ENCODE measurements around the gene C10orf62.
"Not testable (repeated sequence)": the region's sequence is repeated elsewhere in the genome, so short reads cannot be mapped to it uniquely, and the experiment has no call there.

Gene C10orf62

DNA sequence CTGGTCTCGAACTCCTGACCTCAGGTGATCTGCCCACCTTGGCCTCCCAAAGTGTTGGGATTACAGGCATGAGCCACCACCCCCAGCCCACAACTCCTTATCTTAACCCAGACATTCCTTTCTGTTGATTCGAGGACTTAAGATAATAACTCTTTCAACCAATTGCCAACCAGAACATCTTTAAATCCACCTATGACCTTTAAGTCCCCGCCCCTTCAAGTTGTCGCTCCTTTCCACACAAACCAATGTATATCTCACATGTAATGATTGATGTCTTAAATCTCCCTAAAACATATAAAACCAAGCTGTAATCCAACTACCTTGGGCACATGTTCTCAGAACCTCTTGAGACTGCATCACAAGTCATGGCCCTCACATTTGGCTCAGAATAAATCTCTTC lies 24.7 kb upstream of the C10orf62 start:
- no peak for DNase-seq (ENCODE audit: low read depth in 1 of 2, low spot score in 1 of 2)

DNA sequence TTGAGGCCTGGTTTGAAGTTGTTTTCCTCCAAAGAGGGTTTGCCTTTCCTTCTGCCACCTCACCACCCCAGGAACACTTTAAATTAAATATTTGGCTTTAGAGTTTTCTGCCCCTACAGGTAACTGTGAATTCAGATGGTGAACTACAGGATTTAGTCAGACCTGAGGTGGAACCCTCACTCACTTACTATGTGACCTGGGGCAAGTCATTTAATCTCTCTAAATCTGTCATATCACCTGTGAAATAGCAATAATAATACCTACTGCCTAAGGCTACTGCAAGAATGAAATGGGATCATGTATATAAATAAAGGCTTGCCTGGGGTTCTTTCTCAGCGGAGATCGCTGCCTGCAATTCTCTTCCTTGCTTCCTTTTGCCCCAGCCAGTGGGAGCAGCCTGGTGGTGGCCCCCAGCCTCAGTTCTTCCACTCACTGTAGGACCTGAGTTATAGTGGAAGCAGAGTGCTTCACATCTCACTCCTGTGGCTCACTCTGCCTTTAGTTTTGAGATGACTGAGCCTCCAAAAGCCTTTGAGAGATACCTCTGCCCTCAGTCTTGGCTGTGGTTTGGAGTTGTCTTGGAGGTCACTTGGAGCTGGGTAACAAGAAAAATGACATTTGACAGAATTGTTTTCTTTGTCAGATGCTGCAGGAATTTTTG lies 23.1 kb upstream of the C10orf62 start:
- no peak for DNase-seq (ENCODE audit: low read depth in 1 of 2, low spot score in 1 of 2)

DNA sequence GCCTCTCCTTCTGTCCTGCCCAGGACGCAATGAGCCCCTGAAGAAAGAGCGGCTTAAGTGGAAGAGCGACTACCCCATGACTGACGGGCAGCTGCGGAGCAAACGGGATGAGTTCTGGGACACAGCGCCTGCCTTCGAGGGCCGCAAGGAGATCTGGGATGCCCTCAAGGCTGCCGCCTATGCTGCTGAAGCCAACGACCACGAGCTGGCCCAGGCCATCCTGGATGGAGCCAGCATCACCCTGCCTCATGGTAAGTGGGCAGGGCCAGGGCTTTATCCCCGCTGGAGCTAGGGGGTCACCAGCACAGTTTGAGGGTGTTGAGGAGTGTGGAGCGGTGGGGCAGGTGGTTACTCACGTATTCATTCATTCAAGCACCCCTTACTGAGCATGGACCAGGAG lies 21.6 kb upstream of the C10orf62 start:
- no peak for DNase-seq (ENCODE audit: low read depth in 1 of 2, low spot score in 1 of 2)

DNA sequence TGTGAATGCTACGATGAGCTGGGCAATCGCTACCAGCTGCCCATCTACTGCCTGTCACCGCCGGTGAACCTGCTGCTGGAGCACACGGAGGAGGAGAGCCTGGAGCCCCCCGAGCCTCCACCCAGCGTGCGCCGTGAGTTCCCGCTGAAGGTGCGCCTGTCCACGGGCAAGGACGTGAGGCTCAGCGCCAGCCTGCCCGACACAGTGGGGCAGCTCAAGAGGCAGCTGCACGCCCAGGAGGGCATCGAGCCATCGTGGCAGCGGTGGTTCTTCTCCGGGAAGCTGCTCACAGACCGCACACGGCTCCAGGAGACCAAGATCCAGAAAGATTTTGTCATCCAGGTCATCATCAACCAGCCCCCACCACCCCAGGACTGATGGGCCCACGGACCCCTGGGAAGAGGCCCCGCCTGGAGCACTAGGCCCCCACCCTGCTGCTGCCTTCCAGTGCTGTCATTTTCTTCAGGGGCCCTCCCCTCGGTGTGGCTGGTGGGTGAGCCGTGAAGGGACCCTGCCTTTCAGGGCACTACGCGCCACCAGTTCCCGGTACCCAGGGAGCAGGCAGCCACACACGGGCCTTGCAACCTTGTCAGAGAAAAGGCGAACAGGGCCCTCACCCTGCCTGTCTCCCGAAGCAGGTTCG lies 19.3 kb upstream of the C10orf62 start:
- no peak for DNase-seq (ENCODE audit: low read depth in 1 of 2, low spot score in 1 of 2)

DNA sequence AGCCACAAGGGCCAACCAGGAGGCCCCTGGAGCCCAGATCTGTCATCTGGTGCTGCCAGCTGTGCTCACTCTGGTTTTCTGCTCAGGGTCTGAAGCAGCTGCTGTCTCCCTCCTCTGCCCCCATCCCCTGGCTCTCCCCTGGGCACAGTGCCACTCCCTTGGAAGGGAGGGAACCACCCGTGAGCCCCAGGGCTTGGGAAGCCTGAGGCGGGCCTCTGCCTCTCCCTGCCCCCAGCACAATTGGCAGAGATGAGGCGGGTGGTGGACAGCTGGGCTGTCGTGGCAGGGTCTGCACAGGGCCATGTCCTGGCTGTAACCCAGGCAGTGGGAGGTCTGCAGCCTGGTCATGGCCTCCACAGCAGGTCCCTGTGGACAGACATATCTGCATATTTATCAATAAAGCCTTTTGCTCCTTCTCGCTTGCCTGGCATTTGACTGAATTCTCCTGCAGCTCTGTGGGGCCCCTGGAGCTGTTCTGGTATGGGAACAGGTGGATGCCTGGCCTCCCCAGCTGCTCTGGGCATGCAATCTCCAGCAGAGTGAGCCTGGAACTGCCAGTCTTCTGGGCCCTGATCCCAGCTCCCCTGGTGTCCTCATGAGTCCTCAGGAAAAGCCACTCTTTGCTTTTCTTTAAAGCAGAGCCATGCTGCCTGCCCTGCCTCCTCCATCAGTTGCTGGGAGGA lies 18.6 kb upstream of the C10orf62 start:
- no peak for DNase-seq (ENCODE audit: low read depth in 1 of 2, low spot score in 1 of 2)

DNA sequence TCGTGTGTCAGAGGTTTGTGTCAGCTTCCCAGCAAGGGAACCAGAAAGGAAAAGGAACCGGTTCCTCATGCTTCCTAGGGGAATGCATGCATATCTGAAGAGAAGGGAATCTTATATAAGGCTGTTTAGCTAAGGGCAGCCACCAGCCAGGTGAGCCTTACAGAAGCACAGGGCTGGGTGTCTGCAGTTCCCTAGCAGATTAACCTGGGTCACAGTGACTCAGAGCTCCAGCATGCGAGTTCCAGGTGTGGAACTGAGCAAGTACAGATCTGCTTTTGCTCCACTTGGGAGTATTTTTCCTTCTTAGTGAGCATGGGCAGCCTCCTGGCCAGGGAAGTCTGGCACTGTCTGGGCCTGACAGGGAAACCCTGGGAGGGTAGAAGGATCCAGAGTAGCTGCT lies 17.9 kb upstream of the C10orf62 start:
- no peak for DNase-seq (ENCODE audit: low read depth in 1 of 2, low spot score in 1 of 2)

DNA sequence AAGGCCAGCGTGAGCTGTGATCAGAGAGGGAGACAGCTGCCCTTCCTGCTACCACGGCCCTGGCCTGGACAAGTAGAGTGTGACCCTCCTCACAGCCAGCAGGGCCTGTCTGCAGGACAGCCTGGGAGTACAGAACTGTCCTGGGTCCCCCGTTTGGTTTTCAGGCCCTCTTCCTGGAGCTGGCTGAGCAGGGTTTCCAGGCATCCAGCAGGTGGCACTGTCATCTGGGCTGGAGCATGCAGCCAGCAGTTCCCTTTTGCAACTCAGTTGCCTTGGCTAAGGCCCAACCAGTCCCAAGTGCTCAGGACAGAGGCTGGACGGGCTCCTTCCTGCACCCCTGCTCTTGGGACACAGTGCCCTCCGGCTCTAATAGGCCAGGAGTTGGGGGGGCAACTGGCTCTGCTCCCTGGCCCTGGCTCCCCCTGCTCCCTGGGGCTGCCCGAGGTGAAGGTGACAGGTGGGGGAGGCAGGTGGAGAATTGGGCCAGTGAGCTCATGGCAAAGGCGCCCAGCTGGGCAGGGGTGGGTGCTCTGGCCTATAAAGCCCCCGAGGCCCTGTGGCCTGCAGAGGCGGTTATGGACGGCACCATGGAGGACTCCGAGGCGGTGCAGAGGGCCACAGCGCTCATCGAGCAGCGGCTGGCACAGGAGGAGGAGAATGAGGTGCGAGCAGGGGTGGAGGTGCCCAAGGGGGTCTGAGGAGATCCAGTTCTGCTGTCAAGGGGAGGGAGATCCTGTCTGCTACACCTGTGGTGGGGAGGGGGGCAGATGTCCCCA lies 17.1 kb upstream of the C10orf62 start, which contains the start of gene ANKRD2:
Gene ANKRD2, plus strand, starts transcription at position 566 of the 776 bp plus-strand sequence. Its CDS starts 10 bp downstream, at position 576.
- DNase-seq (ENCODE audit: low read depth in 1 of 2, low spot score in 1 of 2) = peak; percentile 6 to 32

DNA sequence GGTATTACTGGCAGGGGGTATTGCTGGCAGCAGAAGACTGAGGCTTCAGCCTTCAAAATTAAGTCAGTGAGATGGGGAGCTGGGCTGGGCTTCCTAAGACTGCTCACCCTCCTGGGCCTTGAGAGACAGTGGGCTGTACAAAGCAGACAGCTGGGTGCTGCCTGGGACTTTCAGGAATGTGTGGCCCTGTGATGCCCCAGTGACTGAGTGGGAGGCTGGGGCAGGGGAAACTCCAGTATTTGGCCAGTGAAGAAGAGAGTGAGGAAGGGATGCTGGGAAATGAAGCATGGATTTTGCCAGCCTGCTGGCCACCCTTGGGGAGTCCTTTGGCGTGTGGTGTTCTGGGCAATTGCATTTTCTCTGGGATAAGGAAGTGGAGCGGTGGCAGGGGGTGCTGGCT lies 16.5 kb upstream of the C10orf62 start:
- no peak for DNase-seq (ENCODE audit: low read depth in 1 of 2, low spot score in 1 of 2)

DNA sequence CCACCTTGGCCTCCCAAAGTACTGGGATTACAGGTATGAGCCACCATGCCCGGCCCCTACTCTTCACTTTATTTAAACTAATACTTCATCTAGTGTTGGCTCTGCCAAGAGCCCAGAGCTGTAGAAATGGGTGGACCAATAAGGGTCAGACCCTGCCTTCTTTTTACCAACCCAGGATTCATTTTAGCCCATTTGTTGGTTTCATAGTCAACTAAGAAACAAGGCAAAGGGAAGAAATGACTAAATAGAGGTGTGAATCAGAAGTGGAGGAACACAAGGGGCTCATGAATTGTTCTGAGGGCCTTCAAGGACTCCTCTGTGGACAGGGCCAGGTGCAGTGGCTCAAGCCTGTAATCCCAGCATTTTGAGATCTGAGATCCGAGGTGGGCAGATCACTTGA lies 15.8 kb upstream of the C10orf62 start:
- no peak for DNase-seq (ENCODE audit: low read depth in 1 of 2, low spot score in 1 of 2)

DNA sequence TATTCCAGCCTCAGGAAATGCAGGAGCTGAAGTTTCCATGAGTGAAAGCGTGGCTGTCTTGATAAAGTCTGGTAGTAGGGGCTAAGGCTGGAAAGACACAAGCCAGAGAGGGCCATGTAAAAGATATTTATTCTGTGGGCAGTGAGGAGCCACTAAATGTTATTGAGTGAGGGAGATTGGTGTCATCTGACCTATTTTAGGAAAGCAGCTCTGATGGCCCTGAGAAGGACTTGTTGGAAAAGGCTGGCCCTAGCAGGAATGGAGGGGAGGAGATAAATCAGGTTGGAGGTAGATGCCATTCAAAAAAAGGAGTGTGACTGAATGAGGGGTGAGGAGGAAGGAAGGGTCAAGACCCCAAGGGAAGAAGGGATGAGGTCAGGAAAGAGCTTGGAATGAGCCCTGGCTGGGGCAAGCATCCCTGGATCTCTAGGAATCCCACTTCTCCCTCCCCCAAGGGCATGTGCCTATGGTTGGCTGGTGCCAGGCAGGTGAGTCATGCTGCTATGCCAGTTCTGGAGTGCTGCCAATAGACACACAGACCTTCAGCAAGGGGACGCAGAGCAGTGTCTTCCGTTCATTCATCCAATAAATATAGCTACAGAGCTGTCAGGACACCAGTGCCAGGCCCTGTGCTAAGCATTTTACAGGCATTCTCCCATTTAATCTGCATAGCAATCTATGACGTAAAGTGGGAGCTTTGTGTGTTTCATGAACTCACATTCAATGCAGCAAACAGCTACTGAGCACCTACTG lies 15.0 kb upstream of the C10orf62 start:
- no peak for DNase-seq (ENCODE audit: low read depth in 1 of 2, low spot score in 1 of 2)

DNA sequence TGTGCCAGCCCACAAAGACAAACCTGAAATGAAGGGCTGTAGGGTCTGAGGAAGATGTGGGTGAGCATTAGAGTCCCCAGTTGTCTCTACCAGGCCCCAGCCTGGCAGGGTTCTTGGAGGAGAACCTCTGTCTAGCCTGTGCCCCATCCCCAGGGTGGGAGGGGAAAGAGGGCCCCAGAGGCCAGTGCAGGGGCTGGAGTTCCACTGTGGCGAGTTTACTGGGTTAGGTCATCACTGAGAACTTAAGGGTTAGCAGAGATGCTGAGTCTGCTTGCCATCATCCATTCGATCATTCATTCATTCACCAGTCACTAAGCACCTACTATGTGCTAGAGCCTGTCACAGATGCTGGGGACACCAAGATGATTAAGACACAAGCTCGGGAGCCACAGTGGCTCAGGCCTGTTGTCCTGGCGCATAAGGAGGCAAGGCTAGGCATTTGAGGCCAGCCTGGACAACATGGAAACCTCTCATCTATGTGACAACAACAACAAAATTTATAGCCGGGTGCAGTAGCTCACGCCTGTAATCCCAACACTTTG lies 14.3 kb upstream of the C10orf62 start:
- DNase-seq (ENCODE audit: low read depth in 1 of 2, low spot score in 1 of 2) = no peak

DNA sequence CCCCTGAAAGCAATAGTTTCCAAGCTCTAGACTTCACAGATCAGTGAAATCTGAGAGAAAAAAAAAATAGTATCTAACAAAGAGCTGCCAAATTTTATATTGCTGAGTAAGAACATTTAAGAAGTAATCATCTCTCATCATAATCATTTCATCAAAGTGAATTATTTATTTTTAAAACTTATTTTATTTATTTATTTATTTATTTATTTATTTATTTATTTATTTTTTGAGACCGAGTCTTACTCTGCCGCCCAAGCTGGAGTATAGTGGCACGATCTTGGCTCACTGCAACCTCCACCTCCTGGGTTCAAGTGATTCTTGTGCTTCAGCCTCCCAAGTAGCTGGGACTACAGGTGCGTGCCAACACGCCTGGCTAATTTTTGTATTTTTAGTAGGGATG lies 13.0 kb upstream of the C10orf62 start:
- DNase-seq (ENCODE audit: low read depth in 1 of 2, low spot score in 1 of 2) = not testable (repeated sequence)

DNA sequence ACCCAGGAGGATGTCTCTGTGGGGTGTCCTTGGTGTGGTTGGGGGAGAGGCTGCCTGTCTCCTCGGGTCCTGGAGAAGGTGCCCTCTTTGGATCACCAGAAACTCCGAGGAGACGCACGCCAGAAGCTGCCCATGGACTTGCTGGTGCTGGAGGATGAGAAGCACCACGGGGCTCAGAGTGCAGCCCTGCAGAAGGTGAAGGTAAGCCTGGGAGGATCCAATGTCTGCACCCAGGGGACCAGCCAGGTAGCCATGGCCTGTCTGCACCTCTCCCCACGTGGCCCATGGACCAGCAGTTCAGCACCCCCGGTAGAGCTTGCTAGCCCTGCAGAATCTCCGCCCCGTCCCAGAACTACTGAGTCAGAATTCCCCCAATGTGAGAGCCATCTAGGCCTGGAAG lies 11.8 kb upstream of the C10orf62 start:
- no peak for DNase-seq (ENCODE audit: low read depth in 1 of 2, low spot score in 1 of 2)

DNA sequence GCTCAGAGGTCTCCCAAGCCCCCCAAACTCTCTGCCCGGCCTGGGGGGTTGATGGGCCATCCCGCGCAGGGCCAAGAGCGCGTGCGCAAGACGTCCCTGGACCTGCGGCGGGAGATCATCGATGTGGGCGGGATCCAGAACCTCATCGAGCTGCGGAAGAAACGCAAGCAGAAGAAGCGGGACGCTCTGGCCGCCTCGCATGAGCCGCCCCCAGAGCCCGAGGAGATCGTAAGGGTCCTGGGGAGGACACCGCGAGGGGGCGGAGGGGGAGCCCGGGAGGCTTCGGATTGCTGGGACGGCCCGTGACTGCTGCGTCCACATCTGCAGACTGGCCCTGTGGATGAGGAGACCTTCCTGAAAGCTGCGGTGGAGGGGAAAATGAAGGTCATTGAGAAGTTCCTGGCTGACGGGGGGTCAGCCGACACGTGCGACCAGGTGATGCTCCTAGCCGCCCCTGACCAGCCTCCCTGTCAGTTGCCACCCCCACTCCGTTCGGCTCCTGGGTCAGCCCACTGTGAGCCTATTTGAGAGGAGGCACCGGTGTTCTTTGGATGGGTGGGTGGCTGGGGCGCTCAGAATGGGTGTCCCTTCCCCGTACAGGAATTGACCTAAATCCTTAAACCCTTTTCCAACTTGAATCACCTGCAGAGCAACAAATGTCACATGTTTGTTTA lies 11.2 kb upstream of the C10orf62 start:
- no peak for DNase-seq (ENCODE audit: low read depth in 1 of 2, low spot score in 1 of 2)

DNA sequence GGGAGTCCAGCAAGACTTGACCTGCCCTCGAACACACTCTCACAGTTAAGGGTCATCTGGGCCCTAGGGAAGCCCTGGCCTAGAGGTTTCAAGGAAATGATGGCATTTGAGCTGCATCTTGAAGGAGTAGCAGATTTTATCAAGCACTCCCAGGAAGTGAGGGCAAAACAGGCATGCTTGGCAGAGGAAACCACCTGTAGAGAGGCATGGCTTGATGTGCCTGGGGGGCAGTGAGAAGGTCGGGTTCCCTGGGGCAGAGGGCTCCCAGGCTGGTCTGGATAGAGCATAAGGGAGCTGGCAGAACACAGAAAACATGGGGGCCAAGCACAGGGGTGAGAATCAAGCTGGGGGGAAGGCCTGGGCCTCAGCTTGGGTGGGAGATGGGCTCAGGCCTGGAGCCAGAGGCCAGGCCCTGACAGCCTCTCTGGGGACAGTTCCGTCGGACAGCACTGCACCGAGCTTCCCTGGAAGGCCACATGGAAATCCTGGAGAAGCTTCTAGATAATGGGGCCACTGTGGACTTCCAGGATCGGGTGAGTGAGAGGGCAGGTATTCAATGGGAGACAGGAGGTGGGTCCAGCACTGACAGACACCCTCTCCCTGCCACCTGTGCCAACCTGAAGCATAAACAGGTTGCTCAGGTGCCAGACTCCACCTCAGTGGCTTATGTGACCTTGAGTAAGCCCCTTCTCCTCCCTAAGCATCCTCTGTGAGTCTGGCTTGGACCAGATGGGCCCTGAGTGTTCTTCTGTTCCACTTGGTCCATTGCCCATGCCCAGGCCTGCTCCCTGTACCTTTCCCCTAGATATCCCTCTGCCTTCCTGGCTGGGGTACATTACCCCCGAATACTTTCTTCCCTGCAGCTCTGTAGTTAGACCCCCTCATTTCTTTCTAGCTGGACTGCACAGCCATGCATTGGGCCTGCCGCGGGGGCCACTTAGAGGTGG lies 8.8 kb upstream of the C10orf62 start:
- no peak for DNase-seq (ENCODE audit: low read depth in 1 of 2, low spot score in 1 of 2)

DNA sequence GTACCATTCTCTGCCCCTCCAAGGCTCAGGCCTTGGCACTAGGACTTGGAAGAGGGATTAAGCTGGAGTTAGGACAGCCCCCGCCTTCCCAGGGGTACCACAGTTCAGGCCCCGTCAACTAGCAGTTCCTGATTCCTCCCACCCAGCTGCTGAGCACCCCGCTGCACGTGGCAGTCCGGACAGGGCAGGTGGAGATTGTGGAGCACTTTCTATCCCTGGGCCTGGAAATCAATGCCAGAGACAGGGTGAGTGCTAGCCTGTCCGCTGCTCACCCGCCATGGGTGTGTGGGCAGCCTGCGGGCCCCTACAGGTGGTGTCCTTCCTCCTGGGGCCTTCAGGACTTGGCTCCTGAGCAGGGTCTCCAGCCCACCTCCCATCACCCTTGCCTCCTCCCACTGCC lies 7.4 kb upstream of the C10orf62 start:
- DNase-seq (ENCODE audit: low read depth in 1 of 2, low spot score in 1 of 2) = no peak

DNA sequence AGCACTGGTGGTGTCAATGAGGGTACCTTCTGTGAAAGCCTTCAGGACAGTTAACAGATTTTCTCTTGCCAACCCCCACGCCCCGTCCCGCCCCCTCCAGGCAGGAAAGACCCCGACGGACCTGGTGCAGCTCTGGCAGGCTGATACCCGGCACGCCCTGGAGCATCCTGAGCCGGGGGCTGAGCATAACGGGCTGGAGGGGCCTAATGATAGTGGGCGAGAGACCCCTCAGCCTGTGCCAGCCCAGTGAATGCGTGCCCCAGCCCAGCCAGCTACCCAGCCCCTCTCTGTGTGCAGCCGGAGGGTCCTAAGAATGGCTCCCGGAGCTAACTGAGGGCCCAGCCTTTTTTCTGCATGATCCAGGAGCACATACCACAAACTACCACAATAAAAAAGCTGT lies 6.0 kb upstream of the C10orf62 start:
- no peak for DNase-seq (ENCODE audit: low read depth in 1 of 2, low spot score in 1 of 2)

DNA sequence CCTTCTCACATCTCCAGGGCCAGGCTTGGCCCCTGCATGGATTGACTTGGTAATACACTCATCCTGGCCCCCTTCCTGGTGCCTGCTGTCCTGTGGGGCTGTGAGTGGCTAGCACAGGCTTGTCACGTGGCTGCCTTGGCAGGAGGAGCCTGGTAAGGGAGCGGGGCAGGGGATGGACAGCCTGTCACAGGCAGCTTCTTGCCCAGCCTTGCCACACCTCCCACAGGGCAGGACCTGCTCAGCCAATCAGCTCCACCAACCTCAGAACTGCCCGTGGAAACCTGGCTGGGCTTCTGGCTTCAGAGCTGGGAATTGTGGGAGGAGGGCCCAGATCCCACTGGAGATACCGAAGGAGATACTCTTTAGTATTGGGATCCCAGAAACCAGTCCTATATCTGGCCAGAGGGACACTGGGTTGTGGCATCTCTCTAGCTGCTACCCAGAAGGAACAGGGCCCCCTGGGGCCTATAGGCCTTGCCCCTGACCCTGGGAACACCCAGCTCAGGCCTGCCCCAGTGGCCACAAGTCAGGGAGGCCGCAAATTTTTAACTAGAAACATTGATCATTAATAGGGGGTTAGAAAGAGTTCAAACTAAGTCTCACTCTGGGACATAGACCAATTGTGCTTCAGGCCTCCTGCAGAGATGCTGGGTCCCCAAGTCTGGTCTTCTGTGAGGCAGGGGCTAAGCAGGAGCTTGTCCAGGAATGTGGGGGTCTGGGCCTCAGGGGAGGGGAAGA lies 5.3 kb upstream of the C10orf62 start, which contains the start of gene HOGA1:
Gene HOGA1, plus strand, starts transcription at position 330 of the 738 bp plus-strand sequence. Its CDS starts 315 bp downstream, at position 645.
- no peak for DNase-seq (ENCODE audit: low read depth in 1 of 2, low spot score in 1 of 2)
